Measurements from ENCODE around the gene HERPUD2. TPM values are rescaled to one million over a fixed set of nuclear protein-coding genes. Genes with fewer than 3 reads are reported as not detected.

The HERPUD2 gene, protein sequence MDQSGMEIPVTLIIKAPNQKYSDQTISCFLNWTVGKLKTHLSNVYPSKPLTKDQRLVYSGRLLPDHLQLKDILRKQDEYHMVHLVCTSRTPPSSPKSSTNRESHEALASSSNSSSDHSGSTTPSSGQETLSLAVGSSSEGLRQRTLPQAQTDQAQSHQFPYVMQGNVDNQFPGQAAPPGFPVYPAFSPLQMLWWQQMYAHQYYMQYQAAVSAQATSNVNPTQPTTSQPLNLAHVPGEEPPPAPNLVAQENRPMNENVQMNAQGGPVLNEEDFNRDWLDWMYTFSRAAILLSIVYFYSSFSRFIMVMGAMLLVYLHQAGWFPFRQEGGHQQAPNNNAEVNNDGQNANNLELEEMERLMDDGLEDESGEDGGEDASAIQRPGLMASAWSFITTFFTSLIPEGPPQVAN
- total RNA-seq, result 15.1 and 24.0 TPM in 2 replicates

DNA sequence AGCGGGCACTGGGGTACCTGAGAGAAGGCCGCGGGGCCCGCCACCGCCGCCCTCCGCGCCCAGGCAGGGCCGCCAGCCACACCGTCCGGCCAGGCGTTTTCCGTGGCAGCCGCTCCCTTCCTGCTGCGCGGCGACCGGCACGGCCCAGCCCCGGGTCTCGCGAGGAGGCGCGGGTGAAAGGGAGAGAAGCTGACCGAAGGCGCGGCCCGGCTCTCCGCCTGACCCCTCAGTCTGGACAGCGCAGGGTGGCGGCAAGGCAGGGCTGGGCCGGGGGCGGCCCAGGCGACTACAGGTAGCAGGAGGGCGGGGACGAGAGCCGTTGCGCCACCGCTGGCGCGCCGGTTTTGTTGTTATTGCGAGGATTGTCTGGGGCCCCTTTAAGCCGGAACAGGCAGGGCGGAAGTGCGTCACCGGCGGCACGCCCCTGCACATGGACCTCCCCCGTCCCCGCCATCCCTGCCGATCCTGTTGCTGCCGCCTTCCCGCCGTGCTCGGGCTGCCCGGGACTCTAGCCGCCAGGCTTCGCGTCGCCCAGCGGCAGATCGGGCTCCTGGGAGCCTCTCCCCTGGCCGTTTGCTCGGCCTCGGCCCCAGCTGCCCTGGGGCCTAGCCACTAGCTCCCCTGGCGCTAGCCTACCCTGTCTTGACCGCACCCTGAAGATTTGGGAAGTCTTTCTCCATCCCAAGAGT, at the start of gene HERPUD2:
Gene HERPUD2, minus strand, starts transcription at position 352 of the 689 bp plus-strand sequence. CDS start 805 bp downstream, outside the sequence.

Other genes with a start within 250 kb of the HERPUD2 start
- 181 and 349 TPM in 2 replicates for gene SEPTIN7, start 105.9 kb upstream of the HERPUD2 start, total RNA-seq

Data from bronchial smooth muscle cell (primary cell).